ENCODE data around the gene MYCBP2.
"Not testable (repeated sequence)": the region's sequence is repeated elsewhere in the genome, so short reads cannot be mapped to it uniquely, and the experiment has no call there.

Gene MYCBP2

GRCh38 chr13:77325371-77325980 is 1.4 kb downstream of the MYCBP2 start:
- Mint-ChIP-seq H3K4me1 (ENCODE audit: low read depth) (peaks cover 74% of the 10 kb centered on the region), H3K9me3 (ENCODE audit: low read depth) (no peaks in the 10 kb centered on the region), H3K27me3 (no peaks in the 10 kb centered on the region), H3K4me3 (peak overlapping the region; percentile 97), H3K27ac (peak overlapping the region; percentile 95), H3K36me3 (no peaks in the 10 kb centered on the region)

- Mint-ChIP-seq H3K9me3 (ENCODE audit: low read depth) (no peaks in the 10 kb centered on the region), H3K4me1 (ENCODE audit: low read depth) (peaks cover 83% of the 10 kb centered on the region), H3K27ac (peak overlapping the region; percentile 62), H3K36me3 (no peaks in the 10 kb centered on the region), H3K27me3 (no peaks in the 10 kb centered on the region), H3K4me3 (peak overlapping the region; percentile 97)
Measured at GRCh38 chr13:77323858-77324257, 3.0 kb downstream of the MYCBP2 start.

- peak overlapping the region; percentile 54 for H3K27ac Mint-ChIP-seq
- peaks cover 93% of the 10 kb centered on the region for H3K4me1 Mint-ChIP-seq (ENCODE audit: low read depth)
- H3K27me3 Mint-ChIP-seq, result no peaks in the 10 kb centered on the region
- H3K9me3 Mint-ChIP-seq (ENCODE audit: low read depth), result no peaks in the 10 kb centered on the region
- no peak overlapping the region for H3K4me3 Mint-ChIP-seq
- no peaks in the 10 kb centered on the region for H3K36me3 Mint-ChIP-seq
Measured at GRCh38 chr13:77319536-77319935, 7.4 kb downstream of the MYCBP2 start.

- Mint-ChIP-seq H3K9me3 (ENCODE audit: low read depth) (no peaks in the 10 kb centered on the region), H3K27ac (peak overlapping the region; percentile 70), H3K36me3 (peaks cover under 1% of the 10 kb centered on the region), H3K27me3 (no peaks in the 10 kb centered on the region), H3K4me3 (peak overlapping the region; percentile 13), H3K4me1 (ENCODE audit: low read depth) (peaks cover 93% of the 10 kb centered on the region)
Measured at GRCh38 chr13:77318741-77319140, 8.2 kb downstream of the MYCBP2 start.

DNA sequence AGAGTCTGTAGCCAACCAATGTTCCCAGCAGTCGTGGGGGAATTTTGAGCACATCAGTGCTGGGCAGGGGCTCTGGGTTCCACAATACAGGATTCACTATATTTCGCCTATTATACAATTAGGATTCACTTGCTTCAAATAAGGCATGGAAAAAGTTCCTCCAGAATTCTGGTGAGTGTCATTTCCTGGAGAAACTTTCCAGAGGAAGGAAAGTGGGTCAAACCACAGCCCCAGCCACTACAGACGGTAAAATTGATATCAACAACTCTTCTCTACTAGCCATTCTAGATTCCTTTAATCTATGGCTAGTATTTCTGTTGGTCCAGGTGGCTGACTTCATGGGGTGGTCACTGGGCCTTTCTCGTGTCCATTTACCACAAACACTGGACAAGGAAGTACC is 10.5 kb downstream of the MYCBP2 start:
- H3K4me3 Mint-ChIP-seq, result no peak overlapping the region
- H3K4me1 Mint-ChIP-seq (ENCODE audit: low read depth), result peaks cover 89% of the 10 kb centered on the region
- H3K36me3 Mint-ChIP-seq, result peaks cover 3% of the 10 kb centered on the region
- no peaks in the 10 kb centered on the region for H3K9me3 Mint-ChIP-seq (ENCODE audit: low read depth)
- H3K27ac Mint-ChIP-seq, result peak overlapping the region; percentile 69
- H3K27me3 Mint-ChIP-seq, result no peaks in the 10 kb centered on the region

DNA sequence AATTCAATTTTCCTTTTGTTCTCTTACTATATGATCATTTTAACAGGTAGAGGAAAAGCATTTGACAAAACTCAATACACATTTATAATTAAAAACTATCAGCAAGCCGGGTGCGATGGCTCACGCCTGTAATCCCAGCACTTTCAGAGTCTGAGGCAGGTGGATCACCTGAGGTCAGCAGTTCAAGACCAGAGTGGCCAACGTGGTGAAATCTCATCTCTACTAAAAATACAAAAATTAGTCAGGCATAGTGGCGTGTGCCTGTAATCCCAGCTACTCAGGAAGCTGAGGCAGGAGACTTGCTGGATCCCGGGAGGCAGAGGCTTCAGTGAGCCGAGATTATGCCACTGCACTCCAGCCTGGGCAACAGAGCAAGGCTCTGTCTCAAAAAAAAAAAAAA is 11.4 kb downstream of the MYCBP2 start:
- H3K36me3 Mint-ChIP-seq; H3K9me3 Mint-ChIP-seq (ENCODE audit: low read depth); H3K27me3 Mint-ChIP-seq; H3K4me3 Mint-ChIP-seq: not testable (repeated sequence)
- peak overlapping the region; percentile 6 for H3K27ac Mint-ChIP-seq
- H3K4me1 Mint-ChIP-seq (ENCODE audit: low read depth), result peaks cover 89% of the 10 kb centered on the region

- Mint-ChIP-seq H3K36me3 (peaks cover 3% of the 10 kb centered on the region), H3K4me3 (peak overlapping the region; percentile 36), H3K27me3 (no peaks in the 10 kb centered on the region), H3K27ac (peak overlapping the region; percentile 42), H3K4me1 (ENCODE audit: low read depth) (peaks cover 89% of the 10 kb centered on the region), H3K9me3 (ENCODE audit: low read depth) (no peaks in the 10 kb centered on the region)
Measured at GRCh38 chr13:77313923-77314322, 13.0 kb downstream of the MYCBP2 start.

- H3K27me3 Mint-ChIP-seq, result no peaks in the 10 kb centered on the region
- no peak overlapping the region for H3K4me3 Mint-ChIP-seq
- peaks cover 3% of the 10 kb centered on the region for H3K9me3 Mint-ChIP-seq (ENCODE audit: low read depth)
- H3K36me3 Mint-ChIP-seq, result peaks cover 7% of the 10 kb centered on the region
- peaks cover 93% of the 10 kb centered on the region for H3K4me1 Mint-ChIP-seq (ENCODE audit: low read depth)
- H3K27ac Mint-ChIP-seq, result no peak overlapping the region
Measured at GRCh38 chr13:77312311-77312710, 14.6 kb downstream of the MYCBP2 start.

DNA sequence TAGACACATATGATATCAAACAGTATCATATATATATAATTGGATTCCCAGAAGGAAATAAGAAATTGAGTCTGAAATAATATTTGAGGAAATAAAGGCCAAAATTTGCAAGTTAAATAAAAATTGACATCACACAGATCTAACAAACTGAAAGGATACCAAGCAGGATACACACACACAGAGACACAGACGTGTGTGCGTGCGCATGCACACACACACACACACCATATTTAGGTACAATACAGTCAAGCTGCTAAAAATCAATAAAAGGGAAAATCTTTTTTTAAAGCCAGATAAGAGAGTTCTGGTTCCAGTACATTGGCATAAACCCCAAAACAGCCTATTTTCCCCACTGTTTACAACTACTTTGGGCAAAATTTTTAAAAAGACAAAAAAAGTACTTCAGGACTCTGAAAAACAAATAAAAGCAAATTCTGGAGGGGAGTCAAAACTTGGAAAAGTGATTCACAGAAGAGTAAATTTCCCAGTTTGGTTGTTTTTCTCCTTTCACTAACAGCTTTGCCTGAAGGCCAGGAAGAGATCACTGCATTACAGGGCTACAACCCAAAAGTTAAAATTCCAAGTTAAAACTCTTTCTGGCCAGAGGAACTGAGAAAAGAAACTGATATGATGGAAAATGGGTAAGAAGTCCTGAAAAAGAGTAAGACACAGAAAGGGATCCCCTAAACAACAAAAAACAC is 16.2 kb downstream of the MYCBP2 start:
- peaks cover 3% of the 10 kb centered on the region for H3K9me3 Mint-ChIP-seq (ENCODE audit: low read depth)
- H3K36me3 Mint-ChIP-seq, result peaks cover 7% of the 10 kb centered on the region
- no peaks in the 10 kb centered on the region for H3K27me3 Mint-ChIP-seq
- H3K4me1 Mint-ChIP-seq (ENCODE audit: low read depth), result peaks cover 91% of the 10 kb centered on the region
- peak overlapping the region; percentile 58 for H3K27ac Mint-ChIP-seq
- peak overlapping the region; percentile 51 for H3K4me3 Mint-ChIP-seq

- Mint-ChIP-seq H3K27ac (peak overlapping the region; percentile 18), H3K9me3 (ENCODE audit: low read depth) (peaks cover 3% of the 10 kb centered on the region), H3K27me3 (no peaks in the 10 kb centered on the region), H3K4me3 (peak overlapping the region; percentile 17), H3K36me3 (peaks cover 7% of the 10 kb centered on the region), H3K4me1 (ENCODE audit: low read depth) (peaks cover 92% of the 10 kb centered on the region)
Measured at GRCh38 chr13:77310161-77310560, 16.7 kb downstream of the MYCBP2 start.

- Mint-ChIP-seq H3K27me3 (no peaks in the 10 kb centered on the region), H3K4me1 (ENCODE audit: low read depth) (peaks cover 89% of the 10 kb centered on the region), H3K4me3 (peak overlapping the region; percentile 65), H3K36me3 (peaks cover 7% of the 10 kb centered on the region), H3K27ac (peak overlapping the region; percentile 6), H3K9me3 (ENCODE audit: low read depth) (peaks cover 3% of the 10 kb centered on the region)
Measured at GRCh38 chr13:77309254-77309653, 17.6 kb downstream of the MYCBP2 start.

- H3K9me3 Mint-ChIP-seq (ENCODE audit: low read depth), result peaks cover 3% of the 10 kb centered on the region
- no peak overlapping the region for H3K27ac Mint-ChIP-seq
- H3K4me1 Mint-ChIP-seq (ENCODE audit: low read depth), result peaks cover 90% of the 10 kb centered on the region
- H3K36me3 Mint-ChIP-seq, result peaks cover 5% of the 10 kb centered on the region
- peak overlapping the region; percentile 8 for H3K4me3 Mint-ChIP-seq
- H3K27me3 Mint-ChIP-seq, result no peaks in the 10 kb centered on the region
Measured at GRCh38 chr13:77306458-77306857, 20.4 kb downstream of the MYCBP2 start.

- Mint-ChIP-seq H3K27ac (peak overlapping the region; percentile 35), H3K27me3 (no peaks in the 10 kb centered on the region), H3K36me3 (peaks cover 6% of the 10 kb centered on the region), H3K4me3 (no peak overlapping the region), H3K4me1 (ENCODE audit: low read depth) (peaks cover 89% of the 10 kb centered on the region), H3K9me3 (ENCODE audit: low read depth) (peaks cover 3% of the 10 kb centered on the region)
Measured at GRCh38 chr13:77305266-77305665, 21.6 kb downstream of the MYCBP2 start.

DNA sequence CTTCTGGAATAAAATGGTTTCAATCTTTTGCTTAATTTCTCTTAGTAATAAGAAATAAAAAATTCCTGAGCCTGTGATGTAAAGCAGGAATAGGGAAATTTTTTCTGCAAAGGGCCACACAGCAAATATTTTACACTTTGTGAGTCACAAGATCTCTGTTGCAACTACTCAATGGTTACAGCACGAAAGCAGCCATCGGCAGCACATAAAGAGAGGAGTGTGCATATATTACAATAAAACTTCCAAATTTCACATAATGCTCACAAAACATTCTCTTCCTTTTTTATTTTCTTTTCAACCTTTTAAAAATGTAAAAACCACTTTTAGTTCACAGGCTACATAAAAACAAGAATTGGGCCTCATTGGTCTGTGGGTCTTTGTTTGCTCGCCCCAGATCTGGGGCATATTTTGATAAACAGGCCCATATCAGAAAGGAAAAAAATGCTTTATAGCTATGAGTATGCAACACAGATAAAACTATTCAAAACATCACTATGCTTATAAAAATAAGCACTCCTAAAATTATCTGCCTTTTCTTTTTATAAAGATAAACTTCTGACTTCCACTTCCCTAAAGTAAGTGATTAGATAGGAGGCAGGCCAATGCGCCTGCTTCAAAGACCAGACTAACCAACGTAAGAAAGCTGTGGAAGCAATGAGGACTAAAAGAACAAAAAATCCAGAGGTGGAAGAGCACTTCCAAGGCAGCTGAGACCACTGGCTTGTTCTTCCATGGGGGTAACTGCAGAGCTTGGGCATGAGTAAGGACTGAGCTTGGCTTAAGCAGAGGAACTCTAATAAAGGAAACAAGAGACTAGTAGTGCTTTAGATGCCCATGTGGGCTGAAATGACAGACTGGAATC is 26.5 kb downstream of the MYCBP2 start:
- H3K27me3 Mint-ChIP-seq, result no peaks in the 10 kb centered on the region
- H3K36me3 Mint-ChIP-seq, result peaks cover 7% of the 10 kb centered on the region
- no peaks in the 10 kb centered on the region for H3K9me3 Mint-ChIP-seq (ENCODE audit: low read depth)
- peak overlapping the region; percentile 31 for H3K27ac Mint-ChIP-seq
- no peak overlapping the region for H3K4me3 Mint-ChIP-seq
- peaks cover 72% of the 10 kb centered on the region for H3K4me1 Mint-ChIP-seq (ENCODE audit: low read depth)

GRCh38 chr13:77299587-77299986 is 27.3 kb downstream of the MYCBP2 start:
- H3K4me3 Mint-ChIP-seq, result no peak overlapping the region
- no peaks in the 10 kb centered on the region for H3K27me3 Mint-ChIP-seq
- H3K36me3 Mint-ChIP-seq, result peaks cover 10% of the 10 kb centered on the region
- peaks cover 69% of the 10 kb centered on the region for H3K4me1 Mint-ChIP-seq (ENCODE audit: low read depth)
- no peaks in the 10 kb centered on the region for H3K9me3 Mint-ChIP-seq (ENCODE audit: low read depth)
- no peak overlapping the region for H3K27ac Mint-ChIP-seq
